IMR-90 (cell line): Measurements from ENCODE around the gene SASH3. TPM values are rescaled to one million over a fixed set of nuclear protein-coding genes. Genes with fewer than 3 reads are reported as not detected.
A peak's percentile ranks its signal among the peaks of the same experiment; 100 is the strongest.

Experiments
- ATAC-seq: fragments of 200-7000 bp; cut with Tn5 transposase; 2 replicates; pipeline ENCODE4 v1.9.1; 2020; ENCODE audit warnings: low read depth, mild to moderate bottlenecking, moderate library complexity
- BruUV-seq: library from RNA; stranded (reverse); fragments of 400-500 nt; replicated peaks from 2 replicates; lab custom pipeline; 2021; lab: Mats Ljungman, UMichigan
- CTCF ChIA-PET: fragments of 300-600 bp; formaldehyde crosslinking; extraction: SDS; loops from one replicate; lab custom pipeline; 2021; ENCODE audit warnings: antibody characterized with exemption; lab: Yijun Ruan, JAX
- POLR2A ChIA-PET: fragments of 300-600 bp; sonication (Branson Sonifier 250); formaldehyde crosslinking; loops from one replicate; lab custom pipeline; 2022; ENCODE audit warnings: antibody characterized with exemption; ENCODE audit not compliant: unreplicated experiment; lab: Charles Lee
- DNase-seq: peaks from one replicate; pipeline ENCODE4 v3.0.0; 2013
- H2AFZ ChIP-seq: replicated peaks from 2 replicates; pipeline ENCODE3; 2013; ENCODE audit warnings: low read length, mild to moderate bottlenecking; ENCODE audit not compliant: poor library complexity
- H2AK5ac ChIP-seq: 2 replicates; pipeline ENCODE4 v1.6.1; 2013; ENCODE audit warnings: low read depth, low read length, inconsistent platforms
- H2AK9ac ChIP-seq: replicated peaks from 2 replicates; pipeline ENCODE3; 2013; ENCODE audit warnings: mild to moderate bottlenecking, low read depth, low read length, moderate library complexity; ENCODE audit not compliant: poor library complexity
- H2BK120ac ChIP-seq: 2 replicates; pipeline ENCODE4 v1.6.1; 2013; ENCODE audit warnings: low read depth, low read length, inconsistent platforms
- H2BK15ac ChIP-seq: 3 replicates; pipeline ENCODE4 v1.6.1; 2013; ENCODE audit warnings: low read depth, low read length, inconsistent platforms
- H2BK20ac ChIP-seq: 2 replicates; pipeline ENCODE4 v1.6.1; 2013; ENCODE audit warnings: low read depth, mild to moderate bottlenecking, inconsistent platforms, low read length, moderate library complexity
- H2BK5ac ChIP-seq: 2 replicates; pipeline ENCODE4 v1.6.1; 2013; ENCODE audit warnings: mild to moderate bottlenecking, low read depth, low read length, inconsistent platforms; ENCODE audit not compliant: poor library complexity, severe bottlenecking
- H3K14ac ChIP-seq: replicated peaks from 2 replicates; pipeline ENCODE4 v1.6.1; 2013; ENCODE audit warnings: low read depth, low read length, inconsistent platforms
- H3K18ac ChIP-seq: 2 replicates; pipeline ENCODE4 v1.6.1; 2013; ENCODE audit warnings: low read depth, low read length, control low read depth
- H3K23ac ChIP-seq: 2 replicates; pipeline ENCODE4 v1.6.1; 2013; ENCODE audit warnings: low read depth, low read length, inconsistent platforms
- H3K27ac ChIP-seq: 2 replicates; pipeline ENCODE4 v1.5.1; 2013; ENCODE audit warnings: mild to moderate bottlenecking, control low read depth, low read length; ENCODE audit not compliant: insufficient read depth
- H3K27me3 ChIP-seq: 2 replicates; pipeline ENCODE4 v1.6.1; 2013; ENCODE audit warnings: low read length; ENCODE audit not compliant: control insufficient read depth, insufficient read depth
- H3K36me3 ChIP-seq: 2 replicates; pipeline ENCODE4 v1.6.1; 2013; ENCODE audit warnings: low read length, mixed read lengths; ENCODE audit not compliant: control insufficient read depth, insufficient read depth
- H3K4ac ChIP-seq: 2 replicates; pipeline ENCODE4 v1.6.1; 2013; ENCODE audit warnings: low read depth, low read length, inconsistent platforms
- H3K4me1 ChIP-seq: 2 replicates; pipeline ENCODE4 v1.6.1; 2013; ENCODE audit warnings: low read length, mixed read lengths; ENCODE audit not compliant: control insufficient read depth, insufficient read depth
- H3K4me2 ChIP-seq: 2 replicates; pipeline ENCODE4 v1.6.1; 2013; ENCODE audit warnings: low read depth, mild to moderate bottlenecking, control low read depth, low read length, moderate library complexity
- H3K4me3 ChIP-seq: 2 replicates; pipeline ENCODE4 v1.5.1; 2013; ENCODE audit warnings: low read depth, mild to moderate bottlenecking, control low read depth, low read length, moderate library complexity; ENCODE audit not compliant: insufficient read depth
- H3K56ac ChIP-seq: 2 replicates; pipeline ENCODE4 v1.6.1; 2013; ENCODE audit warnings: low read length, inconsistent platforms; ENCODE audit not compliant: insufficient read depth; ENCODE audit errors: extremely low read depth
- H3K79me1 ChIP-seq, 2 experiments: 2 replicates each; pipeline ENCODE4 v1.6.1; 2013; ENCODE audit warnings: low read length in 2 of 2, inconsistent platforms in 1 of 2, low read depth in 1 of 2
- H3K9ac ChIP-seq: 2 replicates; pipeline ENCODE4 v1.6.1; 2013; ENCODE audit warnings: low read depth, low read length, control low read depth
- H3K9me1 ChIP-seq: 2 replicates; pipeline ENCODE4 v1.6.1; 2013; ENCODE audit warnings: low read length, inconsistent platforms; ENCODE audit not compliant: insufficient read depth
- H3K9me3 ChIP-seq: 2 replicates; pipeline ENCODE4 v1.6.1; 2013; ENCODE audit warnings: low read length; ENCODE audit not compliant: control insufficient read depth, insufficient read depth
- H4K20me1 ChIP-seq: 2 replicates; pipeline ENCODE4 v1.6.1; 2013; ENCODE audit warnings: low read length, inconsistent platforms; ENCODE audit not compliant: insufficient read depth
- H4K5ac ChIP-seq: 2 replicates; pipeline ENCODE4 v1.6.1; 2013; ENCODE audit warnings: mild to moderate bottlenecking, low read depth, low read length, control low read depth
- H4K8ac ChIP-seq, 2 experiments: 2 replicates each; pipeline ENCODE4 v1.6.1; 2013; ENCODE audit warnings: low read depth in 2 of 2, low read length in 2 of 2, control low read depth in 1 of 2, inconsistent platforms in 1 of 2
- H4K91ac ChIP-seq: 2 replicates; pipeline ENCODE4 v1.6.1; 2013; ENCODE audit warnings: low read depth, low read length, inconsistent platforms; ENCODE audit not compliant: insufficient read depth
- BHLHE40 ChIP-seq: fragments of 150-350 bp; IDR thresholded peaks from 2 replicates; pipeline ENCODE4 v1.6.1; 2016; ENCODE audit warnings: mild to moderate bottlenecking, low read depth, low read length
- WGBS, 2 experiments: methylation state at CpG; one replicate each; pipeline versions ENCODE4 v1.1.5 to v1.1.7; 2013; ENCODE audit warnings: missing lambda C conversion rate in 2 of 2; ENCODE audit not compliant: insufficient read length in 1 of 2; ENCODE audit errors: extremely low coverage in 2 of 2; 5-methylcytosine and 5-hydroxymethylcytosine counted together
- dilution Hi-C: fragments of 300-500 bp; cut with HindIII; formaldehyde crosslinking; loops from one replicate; pipeline ENCODE4 v1.14.3; 2018; ENCODE audit warnings: low sequenced_read_pairs; ENCODE audit not compliant: unreplicated experiment
- in situ Hi-C: fragments of 300-500 bp; cut with MboI; formaldehyde crosslinking; loops from 3 replicates; pipeline ENCODE4 v1.14.3; 2019; ENCODE audit warnings: low sequenced_read_pairs, inconsistent platforms, mixed read lengths
- intact Hi-C: fragments of 100-400 bp; cut with micrococcal nuclease; formaldehyde crosslinking; loops from 2 replicates; pipeline ENCODE4 v1.10.0; 2022
- polyA plus RNA-seq, 3 experiments: library from polyadenylated mRNA; depleted of rRNA; stranded (reverse); fragments of >200 nt; gene quantifications; 2 replicates each; pipeline ENCODE4 v1.2.3, GENCODE V29; 2012; ENCODE audit warnings: low replicate concordance in 1 of 3
- total RNA-seq: library from RNA; depleted of rRNA; stranded (reverse); fragments of >200 nt; gene quantifications from 2 replicates; pipeline ENCODE4 v1.2.3, GENCODE V29; 2012

Gene SASH3
- total and polyA plus RNA-seq, 2 of the 4 experiments (the other 2 are of a cell fraction): not detected

DNA sequence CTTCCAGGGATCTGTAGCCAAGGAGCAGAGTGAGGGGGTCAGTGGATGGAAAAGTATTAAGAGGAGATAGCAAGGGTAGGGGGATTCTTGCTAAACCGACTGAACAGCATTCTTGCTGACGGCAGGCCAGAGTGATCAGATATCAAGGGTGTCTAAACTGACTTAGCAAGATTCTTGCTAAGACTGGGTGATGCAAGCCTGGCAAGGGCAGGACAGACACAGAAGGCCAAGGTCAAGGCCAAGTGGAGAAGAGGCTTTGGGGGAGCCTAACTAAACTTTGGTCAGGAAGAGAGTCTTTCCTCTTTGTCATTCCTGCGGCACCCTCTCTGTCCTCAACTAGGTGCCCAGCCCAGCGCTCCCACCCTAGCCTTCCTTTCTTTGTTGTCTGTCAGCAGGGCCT, 40.2 kb upstream of the SASH3 start:
- H2BK120ac ChIP-seq: no peak overlapping the region
- no peak overlapping the region for H4K5ac ChIP-seq
- H3K4me1 ChIP-seq: peaks cover 7% of the 10 kb centered on the region; the same call in 1 of the 2 replicates
- no TSS peak for BruUV-seq
- H3K9ac ChIP-seq: no peak overlapping the region
- no peak overlapping the region for H3K23ac ChIP-seq
- no peak overlapping the region for H4K91ac ChIP-seq
- no peak overlapping the region for H3K4me2 ChIP-seq
- H2BK20ac ChIP-seq: no peak overlapping the region
- H3K79me1 ChIP-seq: no peaks in the 10 kb centered on the region
- no peak overlapping the region for H3K18ac ChIP-seq
- no peak overlapping the region for H2BK15ac ChIP-seq
- H3K9me1 ChIP-seq: no peaks in the 10 kb centered on the region
- dilution Hi-C loops: no loop called here
- H4K8ac ChIP-seq: no peak overlapping the region
- no peak overlapping the region for H3K4me3 ChIP-seq
- ChIA-PET CTCF (no interaction called here), POLR2A (no interaction called here)
- in situ Hi-C loops: no loop called here
- ATAC-seq (no peak), DNase-seq (no peak)
- H3K9me3 ChIP-seq: no peaks in the 10 kb centered on the region
- H2BK5ac ChIP-seq: no peak overlapping the region
- no peak overlapping the region for H3K27ac ChIP-seq
- no peak for TF ChIP-seq BHLHE40
- no peaks in the 10 kb centered on the region for H4K20me1 ChIP-seq
- intact Hi-C loops: no loop called here
- no peak overlapping the region for H3K14ac ChIP-seq
- H2AK5ac ChIP-seq: no peak overlapping the region
- H2AK9ac ChIP-seq: no peak overlapping the region
- no peak overlapping the region for H3K56ac ChIP-seq
- no peak overlapping the region for H3K4ac ChIP-seq
- H2AFZ ChIP-seq: peak overlapping the region; percentile 37
- 55% methylated on average over 3 of the region's 4 CpGs; no CpG with 5 or more reads in 1 of the 2 experiments for WGBS, 2 experiments
- H3K27me3 ChIP-seq: peaks cover 23% of the 10 kb centered on the region
- no peaks in the 10 kb centered on the region for H3K36me3 ChIP-seq
